Cortex of kidney (tissue), 1 donor: ENCODE data around the gene ACACA.
"Not testable (repeated sequence)": the region's sequence is repeated elsewhere in the genome, so short reads cannot be mapped to it uniquely, and the experiment has no call there.

Experiments
- DNase-seq: peaks from one replicate; lab custom pipeline; 2025; lab: John Stamatoyannopoulos, UW

Gene ACACA

GRCh38 chr17:37098152-37098551, 308.5 kb downstream of the ACACA start:
- no peak for DNase-seq

- DNase-seq, result no peak
Observed at GRCh38 chr17:37097154-37097553, 309.5 kb downstream of the ACACA start.

DNA sequence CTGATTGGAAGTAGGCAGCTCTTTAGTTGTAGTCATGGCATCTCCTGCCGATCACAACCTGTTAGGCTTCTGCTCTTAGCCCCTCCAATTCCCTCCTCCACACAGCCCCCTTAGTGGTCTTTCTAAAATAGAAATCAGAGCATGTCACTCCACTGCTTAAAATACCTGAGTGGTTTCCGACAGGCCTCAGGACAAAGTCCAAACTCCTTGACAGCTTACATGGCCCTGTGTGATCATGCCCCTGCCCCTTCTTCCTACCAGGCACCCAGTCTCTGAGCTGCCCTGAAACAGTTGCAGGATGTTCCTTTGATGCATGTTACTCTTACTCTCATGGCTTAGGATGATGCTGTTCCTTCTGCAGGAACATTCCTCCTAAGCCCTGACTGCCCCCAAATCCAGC, 310.6 kb downstream of the ACACA start:
- no peak for DNase-seq

- DNase-seq, result no peak
Observed at GRCh38 chr17:37094391-37094790, 312.2 kb downstream of the ACACA start.

GRCh38 chr17:37092701-37093100, 313.9 kb downstream of the ACACA start:
- no peak for DNase-seq

DNA sequence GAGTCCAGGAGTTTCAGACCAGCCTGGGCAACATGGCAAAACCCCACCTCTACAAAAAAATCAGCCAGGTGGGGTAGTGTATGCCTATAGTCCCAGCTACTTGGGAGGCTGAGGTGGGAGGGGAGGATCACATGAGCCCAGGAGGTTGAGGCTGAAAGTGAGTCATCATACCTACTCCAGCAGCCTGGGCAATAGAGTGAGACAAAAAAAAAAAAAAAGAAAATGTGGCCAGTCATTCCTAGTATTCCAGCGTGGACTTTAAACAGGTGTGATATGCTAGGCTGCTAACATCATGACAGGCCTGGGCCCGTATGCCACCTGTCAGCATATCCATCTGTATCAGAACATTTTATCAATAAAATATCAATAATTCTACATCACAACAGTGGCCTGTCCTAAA, 314.6 kb downstream of the ACACA start:
- DNase-seq, result no peak

GRCh38 chr17:37090941-37091340, 315.7 kb downstream of the ACACA start:
- DNase-seq, result no peak

DNA sequence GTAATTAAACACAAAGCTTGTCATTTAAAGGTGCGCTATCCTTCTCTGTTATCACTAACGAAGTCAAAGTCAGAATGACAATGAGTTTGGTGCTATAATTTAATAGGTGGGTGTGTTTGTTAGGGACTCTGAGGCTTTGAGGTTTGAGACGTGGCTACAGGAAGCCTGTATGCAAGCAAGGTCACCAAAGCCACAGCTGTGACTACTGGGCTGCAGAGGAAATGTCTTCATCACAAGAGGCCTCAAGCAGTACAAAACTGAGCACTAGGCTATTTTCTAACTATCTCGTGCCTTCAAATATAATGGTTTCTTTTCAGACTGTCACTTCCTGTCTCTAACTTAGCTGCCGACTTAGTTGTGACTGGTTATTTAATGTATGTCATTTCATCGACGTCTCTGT, 316.7 kb downstream of the ACACA start:
- no peak for DNase-seq

DNA sequence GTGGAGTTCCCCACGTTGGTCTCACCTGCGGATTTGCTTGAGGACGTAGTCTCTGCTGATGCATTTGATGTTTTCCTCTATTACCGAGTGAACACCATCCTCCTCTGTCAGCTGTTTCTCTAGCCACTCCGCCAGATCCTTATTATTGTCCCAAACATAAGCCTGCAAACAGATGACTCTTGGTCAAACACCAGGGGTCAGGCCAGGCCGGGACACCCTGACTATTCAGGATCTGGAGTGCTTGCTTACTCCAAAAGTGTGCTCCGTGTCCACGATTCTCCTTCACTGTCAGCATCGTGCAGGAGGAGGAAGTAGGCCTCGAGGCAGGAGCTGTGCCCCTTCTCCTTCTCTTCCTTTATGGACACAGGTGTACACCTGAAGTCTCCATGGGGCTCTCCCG, 317.7 kb downstream of the ACACA start:
- no peak for DNase-seq

GRCh38 chr17:37088459-37088858, 318.2 kb downstream of the ACACA start:
- DNase-seq, result no peak

DNA sequence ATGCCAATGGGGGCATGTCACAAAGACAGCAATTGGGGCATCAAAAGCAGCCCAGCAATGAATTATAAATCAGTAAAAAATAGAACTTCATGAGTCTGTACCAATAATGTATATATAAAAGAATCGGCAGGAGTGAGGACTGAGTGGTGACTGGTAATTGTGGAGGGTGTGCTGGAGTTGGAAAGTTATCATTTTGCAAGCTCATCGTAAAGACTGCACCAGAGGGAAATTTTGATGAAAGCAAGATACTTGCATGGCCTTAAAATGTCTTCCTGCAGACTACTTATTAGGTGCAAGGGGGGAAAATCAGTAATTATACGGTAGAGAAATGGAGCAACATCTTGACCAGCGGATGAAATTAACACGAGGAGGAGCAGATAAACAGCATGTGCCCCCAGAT, 319.0 kb downstream of the ACACA start:
- no peak for DNase-seq

GRCh38 chr17:37086948-37087347, 319.7 kb downstream of the ACACA start:
- DNase-seq, result no peak

DNA sequence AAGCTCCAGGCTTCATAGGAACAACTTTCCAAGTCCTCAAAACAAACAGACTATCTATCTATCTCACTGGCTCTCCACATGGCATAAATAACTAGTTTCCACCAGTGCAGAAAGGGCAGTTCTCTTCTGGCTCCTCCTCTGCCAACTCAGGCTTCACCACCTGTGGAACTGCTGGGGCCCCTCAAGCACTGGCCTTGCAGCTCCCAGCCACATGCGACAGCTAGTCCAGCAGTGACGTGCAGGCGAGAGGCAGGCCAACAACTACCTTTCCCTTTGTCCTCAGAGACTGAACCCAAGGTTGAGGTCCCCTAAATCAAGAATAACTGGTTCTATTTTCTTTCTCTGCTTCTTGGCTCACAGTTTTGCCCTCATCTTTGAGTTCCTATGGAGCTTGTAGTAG, 320.3 kb downstream of the ACACA start:
- DNase-seq, result no peak

GRCh38 chr17:37084372-37084771, 322.3 kb downstream of the ACACA start:
- DNase-seq, result no peak

DNA sequence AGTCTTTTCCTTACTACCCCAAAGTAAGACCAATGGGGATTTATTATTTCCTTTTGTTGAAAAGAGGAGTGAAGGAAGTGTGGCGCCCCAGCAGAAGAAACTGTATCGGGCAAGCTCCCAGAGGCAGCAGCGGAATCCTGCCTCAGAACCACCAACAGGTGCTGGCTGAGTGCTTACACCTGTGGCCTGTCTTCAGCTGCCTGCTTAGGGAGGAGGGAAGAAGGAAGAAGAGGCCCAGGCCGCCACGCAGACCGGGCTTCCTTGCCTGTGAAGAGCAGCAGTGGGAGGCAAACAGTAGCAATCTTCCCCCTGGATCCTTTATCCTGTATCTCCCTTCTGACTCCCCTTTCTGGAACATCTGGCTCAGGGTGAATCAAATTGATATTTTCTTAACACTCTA, 323.2 kb downstream of the ACACA start:
- no peak for DNase-seq

DNA sequence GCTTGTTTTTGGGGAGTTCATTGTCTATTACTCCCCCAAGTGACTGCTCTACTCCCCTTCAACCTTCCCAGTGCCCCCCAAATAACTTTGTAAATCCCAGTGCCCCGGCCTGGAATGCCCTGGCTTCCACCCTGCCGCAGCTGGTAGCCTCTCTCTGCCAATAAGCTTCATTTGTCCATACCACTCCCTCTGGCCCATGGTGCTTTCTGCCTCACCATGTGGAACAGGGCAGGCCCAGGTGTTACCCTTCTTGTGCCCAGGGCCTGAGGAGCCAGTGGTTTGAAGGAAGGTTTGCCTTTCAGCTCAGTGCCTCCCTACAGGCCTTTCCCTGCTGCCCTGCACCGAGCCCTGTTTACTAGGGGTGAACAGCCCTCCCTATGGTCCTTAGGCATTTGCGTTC, 323.7 kb downstream of the ACACA start:
- DNase-seq, result no peak

GRCh38 chr17:37082311-37082860, 324.2 kb downstream of the ACACA start:
- no peak for DNase-seq

GRCh38 chr17:37081287-37081686, 325.3 kb downstream of the ACACA start:
- no peak for DNase-seq

DNA sequence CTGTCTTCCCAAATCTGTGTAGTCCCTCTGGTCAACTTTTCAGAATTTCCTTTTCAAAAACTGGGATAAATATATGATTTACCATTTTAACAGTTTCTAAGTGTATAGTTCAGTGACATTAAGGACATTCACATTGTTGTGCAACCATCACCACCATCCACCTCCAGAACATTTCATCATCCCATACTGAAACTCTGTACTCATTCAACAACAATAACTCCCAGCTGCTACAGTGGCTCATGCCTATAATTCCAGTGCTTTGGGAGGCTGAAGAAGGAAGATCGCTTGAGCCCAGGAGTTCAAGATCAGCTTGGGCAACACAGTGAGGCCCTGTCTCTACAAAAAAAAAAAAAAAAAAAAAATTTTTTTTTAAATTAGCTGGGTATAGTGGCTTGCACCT, 326.9 kb downstream of the ACACA start:
- no peak for DNase-seq

- DNase-seq, result no peak
Observed at GRCh38 chr17:37079065-37079708, 327.4 kb downstream of the ACACA start.

GRCh38 chr17:37073464-37073863, 333.2 kb downstream of the ACACA start:
- not testable (repeated sequence) for DNase-seq

DNA sequence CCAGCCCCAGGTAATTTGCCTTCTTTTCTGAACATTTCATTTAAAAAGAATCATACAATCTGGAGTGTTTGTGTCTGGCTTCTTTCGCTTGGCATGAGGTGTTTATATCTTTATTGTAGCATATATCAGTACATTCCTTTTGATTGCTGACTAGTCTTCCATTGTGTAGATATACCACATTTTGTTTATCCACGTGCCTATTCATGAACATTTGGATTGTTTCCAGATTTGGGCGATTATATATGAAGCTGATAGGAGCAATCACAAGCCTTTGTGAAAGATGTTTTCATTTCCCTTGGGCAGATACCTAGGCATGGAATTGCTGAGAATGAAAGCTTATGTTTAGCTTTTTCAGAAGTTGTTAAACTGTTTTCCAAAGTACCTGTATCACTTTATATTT, 337.5 kb downstream of the ACACA start:
- DNase-seq, result no peak

DNA sequence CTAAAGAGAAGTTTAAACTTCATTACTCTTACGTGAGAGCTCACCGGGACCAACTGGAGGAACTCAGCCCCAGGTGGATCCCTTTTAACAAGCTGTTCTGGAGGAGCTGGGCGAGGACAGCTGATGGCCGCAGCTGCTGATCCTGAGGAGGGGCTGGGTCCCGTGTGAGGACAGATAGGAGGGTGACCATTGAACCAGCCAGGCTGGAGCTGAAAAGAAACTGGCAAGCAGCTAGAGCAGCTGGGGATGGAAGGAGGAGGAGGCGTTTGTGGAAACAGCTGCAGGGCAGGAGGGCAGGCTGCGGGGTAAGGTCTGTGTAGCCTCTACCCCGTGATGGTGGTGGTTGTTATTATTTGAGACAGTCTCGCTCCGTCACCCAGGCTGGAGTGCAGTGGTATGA, 338.4 kb downstream of the ACACA start:
- no peak for DNase-seq

DNA sequence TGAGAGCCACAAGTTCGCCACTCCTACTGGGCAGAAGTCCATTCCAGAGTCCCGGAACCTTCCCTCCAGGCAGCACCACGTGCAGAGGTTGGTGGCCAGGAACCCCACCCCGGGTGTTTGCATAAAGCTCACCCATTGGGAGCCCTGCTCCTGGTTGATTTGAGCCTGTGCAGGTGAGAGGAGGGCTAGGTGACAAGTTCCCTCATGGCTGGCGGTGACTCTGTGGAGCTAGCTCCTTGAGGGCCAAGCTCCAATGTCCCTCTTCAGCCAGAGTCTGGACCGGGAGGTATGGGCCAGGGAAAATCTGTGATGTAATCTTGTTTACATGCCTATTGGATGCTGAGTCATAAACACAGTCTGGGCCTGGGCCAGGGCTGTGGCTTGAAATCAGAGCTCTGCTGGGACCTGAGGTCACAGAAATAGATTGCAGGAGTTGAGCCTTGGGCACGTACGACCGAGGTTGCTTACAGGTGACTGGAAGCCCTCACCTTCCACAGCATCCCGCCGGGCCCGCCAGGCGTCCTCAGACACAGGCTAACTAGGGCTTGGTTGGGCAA, 339.0 kb downstream of the ACACA start:
- no peak for DNase-seq
